Hepatocyte (in vitro differentiated cells): ENCODE data around the gene PIGU.

Experiments used
- EZH2 ChIP-seq: fragments of 200-600 bp; sonication (generic); IDR thresholded peaks from 2 replicates; pipeline ENCODE4 v1.6.1; 2016; ENCODE audit warnings: antibody characterized with exemption, mild to moderate bottlenecking, borderline replicate concordance
- EZH2phosphoT487 ChIP-seq: fragments of 200-600 bp; sonication (generic); IDR thresholded peaks from one replicate; pipeline ENCODE4 v1.6.1; 2018; ENCODE audit warnings: antibody characterized with exemption, mild to moderate bottlenecking, low read depth, moderate library complexity; ENCODE audit not compliant: unreplicated experiment, severe bottlenecking
- TF ChIP-seq, protein P1 (sequence below): fragments of 200-600 bp; sonication (generic); IDR thresholded peaks from 2 replicates; pipeline ENCODE4 v1.5.1; 2016; ENCODE audit warnings: antibody characterized with exemption, mild to moderate bottlenecking; ENCODE audit not compliant: poor library complexity

DNA sequence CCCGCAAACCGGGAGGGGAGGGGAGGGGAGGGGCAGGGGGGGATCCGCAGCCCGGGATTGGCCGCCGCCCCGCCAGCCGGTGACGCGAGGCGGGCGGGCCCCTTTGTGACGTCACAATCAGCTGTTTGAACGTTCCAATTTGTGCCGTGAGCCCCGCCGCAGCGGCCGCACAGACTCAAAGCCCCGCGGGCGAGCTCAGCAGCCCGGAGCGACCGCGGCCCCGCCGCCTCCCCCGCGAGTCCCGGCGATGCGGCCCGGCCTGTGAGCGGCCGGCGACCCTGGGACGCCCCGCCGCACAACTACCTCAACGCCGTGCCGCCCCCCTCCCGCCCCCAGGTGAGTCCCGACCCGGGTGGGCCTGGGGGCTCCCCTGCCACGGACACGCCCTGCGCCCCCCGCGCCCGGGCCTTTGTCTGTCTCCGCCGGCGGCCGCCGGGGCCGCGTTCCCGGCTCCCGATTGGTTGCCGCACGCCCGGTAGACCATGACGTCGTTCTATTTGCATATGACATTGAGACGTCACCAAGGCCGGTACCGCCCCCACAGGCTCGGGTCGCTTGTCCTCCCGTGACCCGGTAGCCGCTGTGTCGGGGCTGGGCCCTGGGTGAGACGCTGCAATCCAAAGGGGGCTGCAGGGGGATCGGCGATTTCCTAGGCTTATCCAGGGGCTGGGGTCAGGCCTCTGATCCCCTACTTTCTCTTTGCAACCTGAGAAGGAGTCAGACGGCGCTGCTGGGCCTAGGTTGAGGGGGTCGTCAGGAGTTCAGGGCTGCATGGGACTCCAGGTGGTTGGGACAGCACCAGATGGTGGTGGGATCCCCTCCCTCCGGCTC, 27.5 kb upstream of the PIGU start, which contains the start of gene TP53INP2:
- TF ChIP-seq EZH2phosphoT487 (no peak), EZH2 (no peak)
- TF ChIP-seq, protein P1, sequence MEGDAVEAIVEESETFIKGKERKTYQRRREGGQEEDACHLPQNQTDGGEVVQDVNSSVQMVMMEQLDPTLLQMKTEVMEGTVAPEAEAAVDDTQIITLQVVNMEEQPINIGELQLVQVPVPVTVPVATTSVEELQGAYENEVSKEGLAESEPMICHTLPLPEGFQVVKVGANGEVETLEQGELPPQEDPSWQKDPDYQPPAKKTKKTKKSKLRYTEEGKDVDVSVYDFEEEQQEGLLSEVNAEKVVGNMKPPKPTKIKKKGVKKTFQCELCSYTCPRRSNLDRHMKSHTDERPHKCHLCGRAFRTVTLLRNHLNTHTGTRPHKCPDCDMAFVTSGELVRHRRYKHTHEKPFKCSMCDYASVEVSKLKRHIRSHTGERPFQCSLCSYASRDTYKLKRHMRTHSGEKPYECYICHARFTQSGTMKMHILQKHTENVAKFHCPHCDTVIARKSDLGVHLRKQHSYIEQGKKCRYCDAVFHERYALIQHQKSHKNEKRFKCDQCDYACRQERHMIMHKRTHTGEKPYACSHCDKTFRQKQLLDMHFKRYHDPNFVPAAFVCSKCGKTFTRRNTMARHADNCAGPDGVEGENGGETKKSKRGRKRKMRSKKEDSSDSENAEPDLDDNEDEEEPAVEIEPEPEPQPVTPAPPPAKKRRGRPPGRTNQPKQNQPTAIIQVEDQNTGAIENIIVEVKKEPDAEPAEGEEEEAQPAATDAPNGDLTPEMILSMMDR, result no peak
